MCF 10A (cell line): Measurements from ENCODE around the gene HM13. TPM values are rescaled to one million over a fixed set of nuclear protein-coding genes. Genes with fewer than 3 reads are reported as not detected.
A peak's percentile ranks its signal among the peaks of the same experiment; 100 is the strongest.
"Not testable (repeated sequence)": the region's sequence is repeated elsewhere in the genome, so short reads cannot be mapped to it uniquely, and the experiment has no call there.

Experiments
- BruUV-seq: library from RNA; stranded (reverse); fragments of 400-500 nt; replicated peaks from 2 replicates; lab custom pipeline; 2021; lab: Mats Ljungman, UMichigan
- CTCF ChIA-PET: fragments of 300-600 bp; sonication (Branson Sonifier 250); formaldehyde crosslinking; extraction: SDS; loops from one replicate; lab custom pipeline; 2021; ENCODE audit warnings: antibody characterized with exemption, inconsistent platforms; lab: Yijun Ruan, JAX
- POLR2A ChIA-PET: fragments of 300-600, 350-650 bp; sonication (Branson Sonifier 250); formaldehyde crosslinking; extraction: SDS; loops from one replicate; lab custom pipeline; 2020; ENCODE audit warnings: antibody characterized with exemption, inconsistent platforms; lab: Yijun Ruan, JAX
- DNase-seq: peaks from one replicate; pipeline ENCODE4 v3.0.0-alpha.2; 2018; ENCODE audit not compliant: unreplicated experiment
- H3K27ac Mint-ChIP-seq: one replicate; pipeline ENCODE4 v1.8.0; 2022; ENCODE audit warnings: mild to moderate bottlenecking, low read depth, mixed read lengths; ENCODE audit not compliant: unreplicated experiment
- H3K27me3 Mint-ChIP-seq: one replicate; pipeline ENCODE4 v1.8.0; 2022; ENCODE audit warnings: mixed read lengths; ENCODE audit not compliant: insufficient read depth, unreplicated experiment
- H3K36me3 Mint-ChIP-seq: one replicate; pipeline ENCODE4 v1.8.0; 2022; ENCODE audit warnings: mild to moderate bottlenecking, moderate library complexity, mixed read lengths; ENCODE audit not compliant: insufficient read depth, unreplicated experiment
- H3K4me1 Mint-ChIP-seq: one replicate; pipeline ENCODE4 v1.8.0; 2022; ENCODE audit warnings: mixed read lengths; ENCODE audit not compliant: insufficient read depth, unreplicated experiment
- H3K4me3 Mint-ChIP-seq: one replicate; pipeline ENCODE4 v1.8.0; 2022; ENCODE audit warnings: mild to moderate bottlenecking, moderate library complexity, mixed read lengths; ENCODE audit not compliant: unreplicated experiment
- H3K9me3 Mint-ChIP-seq: one replicate; pipeline ENCODE4 v1.8.0; 2022; ENCODE audit warnings: mixed read lengths; ENCODE audit not compliant: unreplicated experiment
- intact Hi-C: fragments of 100-400 bp; cut with micrococcal nuclease; formaldehyde crosslinking; loops from 2 replicates; pipeline ENCODE4 v1.14.1; 2022
- total RNA-seq: library from RNA; stranded (reverse); gene quantifications from 2 replicates; pipeline ENCODE4 v1.2.3, GENCODE V29; 2022
- TF ChIP-seq, protein P1 (sequence below): fragments of 200-600 bp; IDR thresholded peaks from one replicate; pipeline ENCODE4 v1.8.0; 2022; ENCODE audit warnings: antibody characterized with exemption, mild to moderate bottlenecking; ENCODE audit not compliant: unreplicated experiment

The HM13 gene
- total RNA-seq, 1 experiment from 2014 or later: 276 TPM

DNA sequence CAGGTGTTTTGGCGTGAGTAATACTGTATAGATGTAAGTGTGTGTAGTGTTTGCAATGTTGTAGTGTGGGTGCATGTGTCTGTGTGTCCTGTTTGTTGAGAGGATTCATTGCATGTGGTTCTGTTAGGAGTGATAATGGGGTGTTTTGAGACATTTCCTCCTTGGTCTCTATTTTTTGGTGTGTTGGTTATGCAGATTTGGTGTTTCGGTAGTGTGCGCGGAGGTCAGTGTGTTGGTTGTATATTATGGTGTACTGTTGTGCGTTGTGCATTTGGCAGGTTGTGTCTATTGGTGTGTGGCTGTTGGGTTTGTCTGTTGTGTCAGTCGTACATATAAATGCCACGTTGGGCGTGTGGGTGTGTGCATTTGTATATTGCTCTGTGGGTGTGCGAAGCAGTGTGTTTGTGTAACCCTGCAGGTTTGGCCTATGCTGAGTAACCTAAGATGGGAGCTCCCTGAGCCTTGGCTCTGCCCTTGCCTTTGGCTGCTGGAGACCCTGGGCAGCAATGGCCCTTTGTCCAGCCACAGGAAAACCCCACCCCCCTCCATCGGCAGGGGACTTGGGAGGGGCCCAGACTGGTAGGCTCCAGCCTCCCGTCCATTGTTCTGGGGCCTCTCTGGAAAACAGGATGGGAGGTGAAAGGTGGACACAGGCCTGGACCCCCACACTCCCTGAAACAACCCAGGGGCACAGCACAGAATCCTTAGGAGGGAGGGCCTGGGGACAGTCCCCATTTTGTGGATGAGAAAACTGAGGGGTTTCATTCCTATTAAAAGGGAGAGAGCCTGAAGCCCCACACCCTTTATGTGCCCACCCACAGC, 80.5 kb downstream of the HM13 start:
- ChIA-PET CTCF (interaction anchor here (1.0 to 25.4 kb wide), 4 partner anchors 10 to 145 kb away, joined by 3 to 1902 read pairs (median 32); partner anchors contain the start of gene ID1), POLR2A (interaction anchor here (2.0 to 3.7 kb wide), 4 partner anchors 13 to 34 kb away, joined by 12 to 203 read pairs (median 33); partner anchors contain the start of gene ID1)
- Mint-ChIP-seq H3K27ac (peak overlapping the region; percentile 94), H3K27me3 (no peaks in the 10 kb centered on the region), H3K4me1 (peaks cover 28% of the 10 kb centered on the region), H3K9me3 (no peaks in the 10 kb centered on the region), H3K36me3 (peaks cover 22% of the 10 kb centered on the region), H3K4me3 (peak overlapping the region; percentile 35)
- intact Hi-C loops: no loop called here
- TF ChIP-seq, protein P1, sequence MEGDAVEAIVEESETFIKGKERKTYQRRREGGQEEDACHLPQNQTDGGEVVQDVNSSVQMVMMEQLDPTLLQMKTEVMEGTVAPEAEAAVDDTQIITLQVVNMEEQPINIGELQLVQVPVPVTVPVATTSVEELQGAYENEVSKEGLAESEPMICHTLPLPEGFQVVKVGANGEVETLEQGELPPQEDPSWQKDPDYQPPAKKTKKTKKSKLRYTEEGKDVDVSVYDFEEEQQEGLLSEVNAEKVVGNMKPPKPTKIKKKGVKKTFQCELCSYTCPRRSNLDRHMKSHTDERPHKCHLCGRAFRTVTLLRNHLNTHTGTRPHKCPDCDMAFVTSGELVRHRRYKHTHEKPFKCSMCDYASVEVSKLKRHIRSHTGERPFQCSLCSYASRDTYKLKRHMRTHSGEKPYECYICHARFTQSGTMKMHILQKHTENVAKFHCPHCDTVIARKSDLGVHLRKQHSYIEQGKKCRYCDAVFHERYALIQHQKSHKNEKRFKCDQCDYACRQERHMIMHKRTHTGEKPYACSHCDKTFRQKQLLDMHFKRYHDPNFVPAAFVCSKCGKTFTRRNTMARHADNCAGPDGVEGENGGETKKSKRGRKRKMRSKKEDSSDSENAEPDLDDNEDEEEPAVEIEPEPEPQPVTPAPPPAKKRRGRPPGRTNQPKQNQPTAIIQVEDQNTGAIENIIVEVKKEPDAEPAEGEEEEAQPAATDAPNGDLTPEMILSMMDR: no peak
- no TSS peak for BruUV-seq
- DNase-seq: no peak

DNA sequence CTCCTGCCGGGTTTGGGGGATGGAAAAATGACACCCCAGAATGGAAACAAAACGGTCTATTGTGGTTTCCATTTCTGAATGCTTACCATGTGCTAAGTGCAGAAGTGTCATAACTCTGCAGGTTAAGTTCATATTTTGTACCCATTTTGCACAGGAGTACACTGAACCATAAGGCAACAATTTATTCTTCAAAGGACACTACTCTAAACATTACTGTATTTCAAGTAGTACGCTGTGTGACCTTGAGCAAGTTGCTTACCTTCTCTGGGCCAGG, 81.1 kb downstream of the HM13 start:
- Mint-ChIP-seq H3K36me3 (peaks cover 22% of the 10 kb centered on the region), H3K4me3 (peak overlapping the region; percentile 43), H3K9me3 (no peaks in the 10 kb centered on the region), H3K27ac (peak overlapping the region; percentile 94), H3K27me3 (no peaks in the 10 kb centered on the region), H3K4me1 (peaks cover 28% of the 10 kb centered on the region)
- DNase-seq: no peak
- CTCF ChIA-PET: interaction anchor here (1.0 to 25.4 kb wide), 5 partner anchors 9 to 145 kb away, joined by 3 to 1902 read pairs (median 12); partner anchors contain the start of gene ID1
- TF ChIP-seq, protein P1: no peak
- POLR2A ChIA-PET: interaction anchor here (0.8 to 3.7 kb wide), 8 partner anchors 13 to 144 kb away, joined by 3 to 203 read pairs (median 11); partner anchors contain the start of genes ID1 and TPX2
- no TSS peak for BruUV-seq
- intact Hi-C loops: no loop called here

DNA sequence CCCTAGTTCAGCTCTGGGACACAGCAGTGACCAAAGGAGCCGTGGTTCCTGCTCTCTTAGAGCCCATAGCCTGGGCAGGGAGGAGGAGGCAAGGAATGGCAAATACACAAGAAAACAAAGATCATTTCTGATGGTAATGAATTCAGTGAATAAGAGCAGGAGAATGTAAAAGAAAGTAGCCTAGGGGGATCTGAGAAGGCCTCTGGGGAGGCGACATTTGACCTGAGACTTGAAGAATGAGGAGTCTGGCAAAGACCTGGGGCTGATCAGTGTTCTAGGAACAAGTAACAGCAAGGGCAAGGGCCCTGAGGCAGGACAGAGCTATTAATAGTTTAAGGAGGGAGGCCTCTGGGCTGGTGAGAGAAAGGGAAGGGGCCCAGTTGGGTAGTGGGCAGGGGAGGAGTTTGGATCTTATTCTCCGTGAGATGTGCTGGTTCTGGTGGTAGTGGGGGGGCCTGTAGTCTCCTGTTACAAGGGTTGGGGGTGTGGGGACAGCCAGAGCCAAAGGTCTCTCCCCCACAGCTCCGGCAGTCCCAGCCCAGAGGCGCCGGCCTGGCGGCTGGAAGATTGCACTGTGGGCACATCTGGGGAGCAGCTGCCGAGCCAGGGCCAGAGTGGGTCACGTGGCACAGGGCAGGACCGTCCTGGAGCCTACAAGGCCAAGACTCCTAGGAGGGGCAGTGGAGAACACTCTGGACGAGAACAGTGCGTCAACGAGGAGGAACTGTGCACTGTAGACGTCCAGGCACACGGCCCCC, 81.6 kb downstream of the HM13 start:
- Mint-ChIP-seq H3K36me3 (peaks cover 22% of the 10 kb centered on the region), H3K27me3 (no peaks in the 10 kb centered on the region), H3K4me1 (peaks cover 28% of the 10 kb centered on the region), H3K27ac (peak overlapping the region; percentile 94), H3K4me3 (peak overlapping the region; percentile 43), H3K9me3 (no peaks in the 10 kb centered on the region)
- intact Hi-C loops: no loop called here
- DNase-seq: peak; percentile 92
- TF ChIP-seq, protein P1: no peak
- CTCF ChIA-PET: interaction anchor here (0.8 to 25.4 kb wide), 7 partner anchors 9 to 144 kb away, joined by 3 to 1902 read pairs (median 12); partner anchors contain the start of gene ID1
- POLR2A ChIA-PET: interaction anchor here (0.5 to 3.7 kb wide), 11 partner anchors 9 to 818 kb away, joined by 3 to 203 read pairs (median 6); partner anchors contain the start of genes ID1 and TPX2
- BruUV-seq: TSS peak; percentile 25

DNA sequence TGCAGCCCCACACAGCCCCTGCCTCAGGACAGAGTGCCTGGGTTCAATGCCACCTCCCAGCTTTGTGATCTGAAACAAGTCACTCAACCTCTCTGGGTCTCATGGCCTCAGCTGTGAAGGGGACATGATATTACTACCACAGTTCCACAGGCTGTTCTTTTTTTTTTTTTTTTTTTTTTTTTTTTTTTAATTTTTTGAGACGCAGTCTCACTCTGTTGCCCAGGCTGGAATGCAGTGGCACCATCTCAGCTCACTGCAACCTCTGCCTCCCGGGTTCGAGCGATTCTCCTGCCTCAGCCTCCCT, 82.1 kb downstream of the HM13 start:
- ChIA-PET POLR2A (interaction anchor here (0.5 to 3.7 kb wide), 11 partner anchors 10 to 817 kb away, joined by 3 to 203 read pairs (median 6); partner anchors contain the start of genes ID1 and TPX2), CTCF (interaction anchor here (0.8 to 25.4 kb wide), 8 partner anchors 8 to 95 kb away, joined by 3 to 1902 read pairs (median 8); partner anchors contain the start of gene ID1)
- H3K27me3 Mint-ChIP-seq, DNase-seq, BruUV-seq, intact Hi-C loops, H3K9me3 Mint-ChIP-seq: not testable (repeated sequence)
- Mint-ChIP-seq H3K27ac (peak overlapping the region; percentile 94), H3K36me3 (peaks cover 22% of the 10 kb centered on the region), H3K4me3 (peak overlapping the region; percentile 43), H3K4me1 (peaks cover 28% of the 10 kb centered on the region)
